GM23338 (cell line): ENCODE results near the gene ALOX12.

Experiments used
- CTCF ChIP-seq, 2 experiments: fragments of 200-600 bp in 1 of 2; sonication (generic) in 1 of 2; conservative IDR thresholded peaks; 2 replicates each; pipeline versions ENCODE4 v1.5.1 to v1.6.1; 2016 to 2017; ENCODE audit warnings: antibody characterized with exemption in 2 of 2, low read depth in 2 of 2, mild to moderate bottlenecking in 2 of 2, moderate library complexity in 1 of 2
- EZH2 ChIP-seq: fragments of 200-600 bp; sonication (generic); IDR thresholded peaks from one replicate; pipeline ENCODE4 v1.8.0; 2017; ENCODE audit warnings: antibody characterized with exemption, mild to moderate bottlenecking, low read depth; ENCODE audit not compliant: unreplicated experiment
- POLR2AphosphoS5 ChIP-seq: IDR thresholded peaks from 2 replicates; pipeline ENCODE4 v1.6.1; 2016; ENCODE audit warnings: antibody characterized with exemption, low read depth
- TF ChIP-seq, protein P1 (sequence below): IDR thresholded peaks from one replicate; pipeline ENCODE4 v1.6.1; 2018; ENCODE audit warnings: antibody characterized with exemption; ENCODE audit not compliant: unreplicated experiment

GRCh38 chr17:6969323-6969726 lies 26.5 kb upstream of the ALOX12 start:
- no peak for TF ChIP-seq CTCF (conservative IDR thresholded peaks at IDR 0.05; ENCODE audit: low read depth in 2 of 2)
- TF ChIP-seq POLR2AphosphoS5 = no peak
- no peak for TF ChIP-seq EZH2
- TF ChIP-seq, protein P1, sequence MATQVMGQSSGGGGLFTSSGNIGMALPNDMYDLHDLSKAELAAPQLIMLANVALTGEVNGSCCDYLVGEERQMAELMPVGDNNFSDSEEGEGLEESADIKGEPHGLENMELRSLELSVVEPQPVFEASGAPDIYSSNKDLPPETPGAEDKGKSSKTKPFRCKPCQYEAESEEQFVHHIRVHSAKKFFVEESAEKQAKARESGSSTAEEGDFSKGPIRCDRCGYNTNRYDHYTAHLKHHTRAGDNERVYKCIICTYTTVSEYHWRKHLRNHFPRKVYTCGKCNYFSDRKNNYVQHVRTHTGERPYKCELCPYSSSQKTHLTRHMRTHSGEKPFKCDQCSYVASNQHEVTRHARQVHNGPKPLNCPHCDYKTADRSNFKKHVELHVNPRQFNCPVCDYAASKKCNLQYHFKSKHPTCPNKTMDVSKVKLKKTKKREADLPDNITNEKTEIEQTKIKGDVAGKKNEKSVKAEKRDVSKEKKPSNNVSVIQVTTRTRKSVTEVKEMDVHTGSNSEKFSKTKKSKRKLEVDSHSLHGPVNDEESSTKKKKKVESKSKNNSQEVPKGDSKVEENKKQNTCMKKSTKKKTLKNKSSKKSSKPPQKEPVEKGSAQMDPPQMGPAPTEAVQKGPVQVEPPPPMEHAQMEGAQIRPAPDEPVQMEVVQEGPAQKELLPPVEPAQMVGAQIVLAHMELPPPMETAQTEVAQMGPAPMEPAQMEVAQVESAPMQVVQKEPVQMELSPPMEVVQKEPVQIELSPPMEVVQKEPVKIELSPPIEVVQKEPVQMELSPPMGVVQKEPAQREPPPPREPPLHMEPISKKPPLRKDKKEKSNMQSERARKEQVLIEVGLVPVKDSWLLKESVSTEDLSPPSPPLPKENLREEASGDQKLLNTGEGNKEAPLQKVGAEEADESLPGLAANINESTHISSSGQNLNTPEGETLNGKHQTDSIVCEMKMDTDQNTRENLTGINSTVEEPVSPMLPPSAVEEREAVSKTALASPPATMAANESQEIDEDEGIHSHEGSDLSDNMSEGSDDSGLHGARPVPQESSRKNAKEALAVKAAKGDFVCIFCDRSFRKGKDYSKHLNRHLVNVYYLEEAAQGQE = no peak
